ENCODE results near the gene DAZAP1. TPM values are rescaled to one million over a fixed set of nuclear protein-coding genes. Genes with fewer than 3 reads are reported as not detected.

The DAZAP1 gene
- total RNA-seq, 1 donor from 2014 or later: 15.8 TPM

GRCh38 chr19:1423436-1424191, 16.2 kb downstream of the DAZAP1 start:
- intact Hi-C loops (cut with DNase I): no loop called here
- Histone ChIP-seq H3K27me3 (no peaks in the 10 kb centered on the region), H3K36me3 (peaks cover 74 to 94% of the 10 kb centered on the region in 2 donors), H3K27ac (no peak overlapping the region), H3K4me3 (no peak overlapping the region), H3K9me3 (no peaks in the 10 kb centered on the region), H3K4me1 (no peaks in the 10 kb centered on the region)
- no peak for DNase-seq (ENCODE audit: low spot score in 2 of 2)
- TF ChIP-seq CTCF (IDR thresholded peaks at IDR 0.05): no peak

GRCh38 chr19:1424192-1424955, 17.0 kb downstream of the DAZAP1 start:
- Histone ChIP-seq H3K27me3 (no peaks in the 10 kb centered on the region), H3K36me3 (peaks cover 74 to 94% of the 10 kb centered on the region in 2 donors), H3K4me3 (no peak overlapping the region), H3K4me1 (no peaks in the 10 kb centered on the region), H3K9me3 (no peaks in the 10 kb centered on the region), H3K27ac (no peak overlapping the region)
- TF ChIP-seq CTCF (IDR thresholded peaks at IDR 0.05): no peak
- intact Hi-C loops (cut with DNase I): no loop called here
- no peak for DNase-seq (ENCODE audit: low spot score in 2 of 2)

- Histone ChIP-seq H3K27ac (no peak overlapping the region), H3K36me3 (peaks cover 79 to 98% of the 10 kb centered on the region in 2 donors)
Measured at GRCh38 chr19:1425102-1425837, 17.9 kb downstream of the DAZAP1 start.

GRCh38 chr19:1425902-1426301, 18.5 kb downstream of the DAZAP1 start:
- H3K36me3 ChIP-seq: peaks cover 79 to 98% of the 10 kb centered on the region in 2 donors
- no peak overlapping the region for H3K27ac ChIP-seq

More at GRCh38 chr19:1425102-1425837, 17.9 kb downstream of the DAZAP1 start:
- Histone ChIP-seq H3K4me1 (no peaks in the 10 kb centered on the region), H3K27me3 (no peaks in the 10 kb centered on the region), H3K9me3 (no peaks in the 10 kb centered on the region), H3K4me3 (no peak overlapping the region)
- no peak for DNase-seq (ENCODE audit: low spot score in 2 of 2)
- no peak for TF ChIP-seq CTCF (IDR thresholded peaks at IDR 0.05)
- intact Hi-C loops (cut with DNase I): no loop called here

More at GRCh38 chr19:1425902-1426301, 18.5 kb downstream of the DAZAP1 start:
- no peaks in the 10 kb centered on the region for H3K9me3 ChIP-seq
- TF ChIP-seq CTCF (IDR thresholded peaks at IDR 0.05): no peak
- intact Hi-C loops (cut with DNase I): no loop called here
- H3K4me3 ChIP-seq: no peak overlapping the region
- DNase-seq (ENCODE audit: low spot score in 2 of 2): no peak
- no peaks in the 10 kb centered on the region for H3K27me3 ChIP-seq
- H3K4me1 ChIP-seq: no peaks in the 10 kb centered on the region

Data from ascending aorta (tissue), 2 donors.